Natural killer cell (primary cell): ENCODE results near the gene SLC25A3. TPM values are rescaled to one million over a fixed set of nuclear protein-coding genes. Genes with fewer than 3 reads are reported as not detected.

Experiments used
- ATAC-seq, 3 donors: fragments of 150-1000 bp in 2 of 3; fragments of 200-7000 bp in 1 of 3; cut with Tn5 transposase; 1 replicate in 1 of 3; 2 replicates in 2 of 3; pipeline ENCODE4 v1.10.0; 2021; ENCODE audit warnings: mild to moderate bottlenecking in 2 of 3, moderate library complexity in 2 of 3
- DNase-seq, 2 donors: peaks; one replicate each; pipeline versions ENCODE4 v3.0.0 to v3.0.0-alpha.2; 2013 to 2021; ENCODE audit warnings: mixed read lengths in 1 of 2
- H3K27ac ChIP-seq: one replicate; pipeline ENCODE4 v1.5.1; 2013; ENCODE audit warnings: mild to moderate bottlenecking, low read length
- H3K27me3 ChIP-seq: one replicate; pipeline ENCODE4 v1.6.1; 2013; ENCODE audit warnings: low read length; ENCODE audit not compliant: control insufficient read depth, insufficient read depth
- H3K36me3 ChIP-seq: one replicate; pipeline ENCODE4 v1.6.1; 2013; ENCODE audit warnings: low read length; ENCODE audit not compliant: control insufficient read depth, insufficient read depth
- H3K4me1 ChIP-seq: one replicate; pipeline ENCODE4 v1.6.1; 2013; ENCODE audit warnings: low read length; ENCODE audit not compliant: control insufficient read depth, insufficient read depth
- H3K4me3 ChIP-seq: one replicate; pipeline ENCODE4 v1.5.1; 2013; ENCODE audit warnings: low read length
- H3K9me3 ChIP-seq: one replicate; pipeline ENCODE4 v1.6.1; 2013; ENCODE audit warnings: low read length; ENCODE audit not compliant: control insufficient read depth, insufficient read depth
- H3K27ac Mint-ChIP-seq, 2 donors: one replicate each; pipeline ENCODE4 v1.8.0; 2022; ENCODE audit warnings: mild to moderate bottlenecking in 2 of 2, mixed read lengths in 2 of 2, moderate library complexity in 1 of 2
- H3K27me3 Mint-ChIP-seq, 2 donors: one replicate each; pipeline ENCODE4 v1.8.0; 2022; ENCODE audit warnings: low read depth in 2 of 2, mixed read lengths in 2 of 2
- H3K36me3 Mint-ChIP-seq: one replicate; pipeline ENCODE4 v1.8.0; 2022; ENCODE audit warnings: mixed read lengths
- H3K4me1 Mint-ChIP-seq, 2 donors: one replicate each; pipeline ENCODE4 v1.8.0; 2022; ENCODE audit warnings: mixed read lengths in 2 of 2
- H3K4me3 Mint-ChIP-seq: one replicate; pipeline ENCODE4 v1.8.0; 2022; ENCODE audit warnings: mild to moderate bottlenecking, moderate library complexity, mixed read lengths
- H3K9me3 Mint-ChIP-seq, 2 donors: one replicate each; pipeline ENCODE4 v1.8.0; 2022; ENCODE audit warnings: mixed read lengths in 2 of 2
- WGBS: methylation state at CpG from one replicate; pipeline ENCODE4 v1.1.7; 2013; ENCODE audit warnings: missing lambda C conversion rate; ENCODE audit not compliant: insufficient coverage; 5-methylcytosine and 5-hydroxymethylcytosine counted together
- intact Hi-C: fragments of 100-400 bp; cut with micrococcal nuclease; formaldehyde crosslinking; loops from one replicate; pipeline ENCODE4 v1.14.2; 2022
- total RNA-seq, 4 donors: library from RNA; stranded (reverse); fragments of 120-200 nt in 1 of 4; gene quantifications; one replicate each; pipeline versions ENCODE4 v1.2.3 to v1.2.4, GENCODE V29; 2013 to 2022
- TF ChIP-seq, protein P1 (sequence below): fragments of 200-600 bp; IDR thresholded peaks from one replicate; pipeline ENCODE4 v1.8.0; 2022; ENCODE audit warnings: antibody characterized with exemption

SLC25A3 gene
- total RNA-seq, 3 donors from 2014 or later (not counting 1 experiment from before 2014, with no cell fraction given), result 393 to 490 (median 433) TPM

- H3K4me3 Mint-ChIP-seq, result no peak overlapping the region
- H3K27ac ChIP-seq, result no peak overlapping the region
- TF ChIP-seq, protein P1, sequence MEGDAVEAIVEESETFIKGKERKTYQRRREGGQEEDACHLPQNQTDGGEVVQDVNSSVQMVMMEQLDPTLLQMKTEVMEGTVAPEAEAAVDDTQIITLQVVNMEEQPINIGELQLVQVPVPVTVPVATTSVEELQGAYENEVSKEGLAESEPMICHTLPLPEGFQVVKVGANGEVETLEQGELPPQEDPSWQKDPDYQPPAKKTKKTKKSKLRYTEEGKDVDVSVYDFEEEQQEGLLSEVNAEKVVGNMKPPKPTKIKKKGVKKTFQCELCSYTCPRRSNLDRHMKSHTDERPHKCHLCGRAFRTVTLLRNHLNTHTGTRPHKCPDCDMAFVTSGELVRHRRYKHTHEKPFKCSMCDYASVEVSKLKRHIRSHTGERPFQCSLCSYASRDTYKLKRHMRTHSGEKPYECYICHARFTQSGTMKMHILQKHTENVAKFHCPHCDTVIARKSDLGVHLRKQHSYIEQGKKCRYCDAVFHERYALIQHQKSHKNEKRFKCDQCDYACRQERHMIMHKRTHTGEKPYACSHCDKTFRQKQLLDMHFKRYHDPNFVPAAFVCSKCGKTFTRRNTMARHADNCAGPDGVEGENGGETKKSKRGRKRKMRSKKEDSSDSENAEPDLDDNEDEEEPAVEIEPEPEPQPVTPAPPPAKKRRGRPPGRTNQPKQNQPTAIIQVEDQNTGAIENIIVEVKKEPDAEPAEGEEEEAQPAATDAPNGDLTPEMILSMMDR, result no peak
- intact Hi-C loops, result no loop called here
- H3K4me3 ChIP-seq, result no peak overlapping the region
- no peaks in the 10 kb centered on the region for H3K36me3 Mint-ChIP-seq
- DNase-seq (no peak), ATAC-seq (no peak)
- H3K9me3 ChIP-seq, result no peaks in the 10 kb centered on the region
- no peak overlapping the region for H3K27ac Mint-ChIP-seq
- H3K4me1 ChIP-seq, result no peaks in the 10 kb centered on the region
- no peaks in the 10 kb centered on the region for H3K9me3 Mint-ChIP-seq
- H3K4me1 Mint-ChIP-seq, result no peaks in the 10 kb centered on the region
- peaks cover 0 to 2% of the 10 kb centered on the region in 2 donors for H3K27me3 Mint-ChIP-seq
- WGBS, result 97% methylated on average over 4 of the region's 5 CpGs
- H3K27me3 ChIP-seq, result no peaks in the 10 kb centered on the region
- H3K36me3 ChIP-seq, result no peaks in the 10 kb centered on the region
These were observed 12.8 kb upstream of the SLC25A3 start for GRCh38 chr12:98580695-98581094.

DNA sequence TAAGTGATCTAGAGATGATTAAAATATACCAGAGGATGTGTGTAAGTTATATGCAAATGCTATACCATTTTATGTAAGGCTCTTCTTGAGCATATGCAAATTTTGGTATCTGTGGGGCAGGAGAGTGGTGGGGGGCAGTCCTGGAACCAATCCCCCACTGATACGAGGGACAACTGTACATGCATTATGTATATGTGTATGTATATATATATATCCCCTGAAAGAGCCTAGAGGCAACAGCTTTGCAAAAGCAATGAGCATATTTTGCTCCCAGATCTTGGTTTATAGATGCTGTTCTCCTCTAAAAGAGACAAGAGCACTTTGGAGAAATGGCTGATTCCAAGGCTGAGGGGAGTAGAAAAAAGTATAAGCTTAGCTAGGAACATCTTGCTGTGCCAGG, 12.4 kb upstream of the SLC25A3 start:
- Histone ChIP-seq H3K27ac (no peak overlapping the region), H3K27me3 (no peaks in the 10 kb centered on the region), H3K4me1 (no peaks in the 10 kb centered on the region), H3K4me3 (no peak overlapping the region), H3K9me3 (no peaks in the 10 kb centered on the region), H3K36me3 (no peaks in the 10 kb centered on the region)
- ATAC-seq (no peak), DNase-seq (no peak)
- WGBS, result no CpG with 5 or more reads among the region's 1 CpG
- H3K36me3 Mint-ChIP-seq, result no peaks in the 10 kb centered on the region
- intact Hi-C loops, result no loop called here
- H3K4me3 Mint-ChIP-seq, result no peak overlapping the region
- TF ChIP-seq, protein P1, result no peak
- H3K9me3 Mint-ChIP-seq, result no peaks in the 10 kb centered on the region
- H3K4me1 Mint-ChIP-seq, result no peaks in the 10 kb centered on the region
- peaks cover 0 to 2% of the 10 kb centered on the region in 2 donors for H3K27me3 Mint-ChIP-seq
- H3K27ac Mint-ChIP-seq, result no peak overlapping the region

GRCh38 chr12:98582093-98582492, 11.4 kb upstream of the SLC25A3 start:
- 94% methylated on average over 6 of the region's 6 CpGs for WGBS
- TF ChIP-seq, protein P1, result no peak
- H3K9me3 Mint-ChIP-seq, result no peaks in the 10 kb centered on the region
- no peak overlapping the region for H3K4me3 Mint-ChIP-seq
- H3K4me3 ChIP-seq, result no peak overlapping the region
- intact Hi-C loops, result no loop called here
- no peak overlapping the region for H3K27ac ChIP-seq
- DNase-seq (no peak), ATAC-seq (no peak)
- H3K36me3 ChIP-seq, result no peaks in the 10 kb centered on the region
- no peaks in the 10 kb centered on the region for H3K9me3 ChIP-seq
- no peaks in the 10 kb centered on the region for H3K36me3 Mint-ChIP-seq
- no peaks in the 10 kb centered on the region for H3K27me3 ChIP-seq
- no peak overlapping the region for H3K27ac Mint-ChIP-seq
- no peaks in the 10 kb centered on the region for H3K4me1 ChIP-seq
- no peaks in the 10 kb centered on the region for H3K4me1 Mint-ChIP-seq
- H3K27me3 Mint-ChIP-seq, result peaks cover 0 to 2% of the 10 kb centered on the region in 2 donors

DNA sequence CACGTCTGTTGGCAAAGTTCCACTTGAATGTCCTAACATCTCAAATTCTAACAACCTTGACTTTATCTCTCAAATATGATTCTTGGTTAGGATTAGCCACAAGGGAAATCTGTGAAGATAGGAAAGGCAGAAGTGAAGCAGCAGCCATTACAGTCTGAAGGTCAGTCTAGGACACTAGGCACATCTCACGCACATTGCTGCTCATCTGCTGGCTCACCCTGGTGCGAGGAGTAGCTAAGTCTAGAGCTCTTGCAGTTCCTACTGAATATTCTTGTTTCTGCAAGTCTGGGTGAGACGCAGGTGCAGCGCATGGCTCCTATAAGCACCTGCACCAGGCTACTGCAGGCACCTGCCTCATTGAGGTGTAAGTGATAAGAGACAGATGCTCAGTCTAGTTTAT, 6.4 kb upstream of the SLC25A3 start:
- TF ChIP-seq, protein P1, result no peak
- intact Hi-C loops, result no loop called here
- H3K9me3 ChIP-seq, result no peaks in the 10 kb centered on the region
- Mint-ChIP-seq H3K36me3 (no peaks in the 10 kb centered on the region), H3K4me3 (no peak overlapping the region), H3K9me3 (no peaks in the 10 kb centered on the region), H3K27me3 (no peaks in the 10 kb centered on the region), H3K27ac (no peak overlapping the region), H3K4me1 (no peaks in the 10 kb centered on the region)
- no peaks in the 10 kb centered on the region for H3K27me3 ChIP-seq
- H3K36me3 ChIP-seq, result no peaks in the 10 kb centered on the region
- 94% methylated on average over 5 of the region's 5 CpGs for WGBS
- no peak overlapping the region for H3K27ac ChIP-seq
- no peaks in the 10 kb centered on the region for H3K4me1 ChIP-seq
- DNase-seq (no peak), ATAC-seq (no peak)
- H3K4me3 ChIP-seq, result no peak overlapping the region
